ENCODE results near the gene SCGB3A1. TPM values are rescaled to one million over a fixed set of nuclear protein-coding genes. Genes with fewer than 3 reads are reported as not detected.

Gene SCGB3A1
- total RNA-seq, 1 experiment from 2014 or later: not detected

DNA sequence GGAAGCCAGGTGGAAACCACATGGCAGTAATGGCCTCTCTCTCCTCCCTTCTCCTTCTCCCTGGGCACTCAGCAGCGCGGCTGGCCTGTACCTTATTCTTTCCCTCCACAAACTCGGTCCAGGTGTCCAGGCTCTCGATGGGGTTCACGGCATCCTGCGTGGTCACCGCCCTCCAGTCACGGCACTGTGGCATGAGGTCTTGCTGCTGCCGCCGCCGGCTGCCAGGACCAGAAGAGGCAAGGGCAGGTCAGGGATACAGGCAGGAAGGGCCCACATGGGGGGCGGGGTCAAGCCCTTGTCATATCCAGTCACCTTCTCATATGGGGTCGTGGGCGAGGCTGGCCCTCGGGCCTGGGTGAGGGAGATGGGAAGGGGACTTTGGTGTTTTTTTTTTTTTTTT is 32.5 kb upstream of the SCGB3A1 start:
- Histone ChIP-seq H2AFZ (ENCODE audit: low read length) (no peak overlapping the region), H3F3A (ENCODE audit: low read length, unreplicated experiment) (no peaks in the 10 kb centered on the region), H3K79me2 (ENCODE audit: low read length) (no peaks in the 10 kb centered on the region), H3K27ac (ENCODE audit: low read length) (no peak overlapping the region), H3K9me3 (ENCODE audit: low read length) (no peaks in the 10 kb centered on the region), H3K9ac (ENCODE audit: low read length) (no peak overlapping the region), H4K20me1 (ENCODE audit: low read length) (no peaks in the 10 kb centered on the region), H3K4me1 (ENCODE audit: insufficient read depth, low read length) (no peaks in the 10 kb centered on the region), H3K27me3 (ENCODE audit: low read length) (peaks cover 22% of the 10 kb centered on the region), H3K9me2 (replicated peaks; ENCODE audit: low read length) (no peaks in the 10 kb centered on the region), H3K4me2 (ENCODE audit: low read length) (no peak overlapping the region), H3K36me3 (ENCODE audit: low read depth, low read length) (no peaks in the 10 kb centered on the region), H3K4me3 (ENCODE audit: low read length) (no peak overlapping the region)
- ChIA-PET CTCF (no interaction called here), POLR2A (ENCODE audit: unreplicated experiment) (no interaction called here)
- intact Hi-C loops (cut with micrococcal nuclease): no loop called here
- no peak for DNase-seq
- ATAC-seq: no peak
- TF ChIP-seq EZH2 (IDR thresholded peaks at IDR 0.05; ENCODE audit: low read length, unreplicated experiment) (no peak), EZH2phosphoT487 (IDR thresholded peaks at IDR 0.05; ENCODE audit: borderline replicate concordance, low read length) (no peak)
- TF ChIP-seq, protein P1, sequence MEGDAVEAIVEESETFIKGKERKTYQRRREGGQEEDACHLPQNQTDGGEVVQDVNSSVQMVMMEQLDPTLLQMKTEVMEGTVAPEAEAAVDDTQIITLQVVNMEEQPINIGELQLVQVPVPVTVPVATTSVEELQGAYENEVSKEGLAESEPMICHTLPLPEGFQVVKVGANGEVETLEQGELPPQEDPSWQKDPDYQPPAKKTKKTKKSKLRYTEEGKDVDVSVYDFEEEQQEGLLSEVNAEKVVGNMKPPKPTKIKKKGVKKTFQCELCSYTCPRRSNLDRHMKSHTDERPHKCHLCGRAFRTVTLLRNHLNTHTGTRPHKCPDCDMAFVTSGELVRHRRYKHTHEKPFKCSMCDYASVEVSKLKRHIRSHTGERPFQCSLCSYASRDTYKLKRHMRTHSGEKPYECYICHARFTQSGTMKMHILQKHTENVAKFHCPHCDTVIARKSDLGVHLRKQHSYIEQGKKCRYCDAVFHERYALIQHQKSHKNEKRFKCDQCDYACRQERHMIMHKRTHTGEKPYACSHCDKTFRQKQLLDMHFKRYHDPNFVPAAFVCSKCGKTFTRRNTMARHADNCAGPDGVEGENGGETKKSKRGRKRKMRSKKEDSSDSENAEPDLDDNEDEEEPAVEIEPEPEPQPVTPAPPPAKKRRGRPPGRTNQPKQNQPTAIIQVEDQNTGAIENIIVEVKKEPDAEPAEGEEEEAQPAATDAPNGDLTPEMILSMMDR (conservative IDR thresholded peaks at IDR 0.05; ENCODE audit: low read depth, low read length): no peak
- BruUV-seq (replicated peaks): no TSS peak

DNA sequence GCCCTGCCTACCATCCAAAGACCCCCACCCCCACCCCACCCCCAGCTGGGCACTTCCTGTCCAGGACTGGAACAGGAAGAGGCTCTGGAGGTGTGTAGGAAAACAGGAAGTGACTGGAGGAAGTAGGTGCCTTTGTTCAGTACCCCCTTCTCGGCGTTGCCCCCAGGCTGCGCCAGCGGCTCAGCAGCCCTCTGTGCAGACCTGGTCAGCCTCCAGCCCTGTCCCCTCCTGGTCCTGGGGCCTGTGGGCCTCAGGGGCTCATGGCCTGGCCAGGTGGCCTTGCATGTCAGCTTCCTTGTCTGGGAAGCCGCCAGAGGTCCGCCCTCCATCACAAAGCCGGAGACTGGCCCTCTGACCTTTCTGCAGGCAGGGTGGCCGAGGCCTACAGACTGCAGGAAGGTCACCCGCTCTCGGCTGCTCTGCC is 32.1 kb upstream of the SCGB3A1 start:
- no peaks in the 10 kb centered on the region for H3K4me1 ChIP-seq (ENCODE audit: insufficient read depth, low read length)
- H3F3A ChIP-seq (ENCODE audit: low read length, unreplicated experiment): no peaks in the 10 kb centered on the region
- no peak for ATAC-seq
- ChIA-PET CTCF (no interaction called here), POLR2A (ENCODE audit: unreplicated experiment) (no interaction called here)
- intact Hi-C loops (cut with micrococcal nuclease): no loop called here
- no peak for TF ChIP-seq EZH2phosphoT487 (IDR thresholded peaks at IDR 0.05; ENCODE audit: borderline replicate concordance, low read length)
- no peak for TF ChIP-seq EZH2 (IDR thresholded peaks at IDR 0.05; ENCODE audit: low read length, unreplicated experiment)
- TF ChIP-seq, protein P1 (conservative IDR thresholded peaks at IDR 0.05; ENCODE audit: low read depth, low read length): no peak
- no peaks in the 10 kb centered on the region for H3K9me2 ChIP-seq (replicated peaks; ENCODE audit: low read length)
- no peaks in the 10 kb centered on the region for H3K9me3 ChIP-seq (ENCODE audit: low read length)
- H3K36me3 ChIP-seq (ENCODE audit: low read depth, low read length): no peaks in the 10 kb centered on the region
- DNase-seq: no peak
- no peaks in the 10 kb centered on the region for H3K79me2 ChIP-seq (ENCODE audit: low read length)
- H2AFZ ChIP-seq (ENCODE audit: low read length): no peak overlapping the region
- no peak overlapping the region for H3K9ac ChIP-seq (ENCODE audit: low read length)
- no peak overlapping the region for H3K4me3 ChIP-seq (ENCODE audit: low read length)
- H3K27ac ChIP-seq (ENCODE audit: low read length): no peak overlapping the region
- no TSS peak for BruUV-seq (replicated peaks)
- H3K4me2 ChIP-seq (ENCODE audit: low read length): no peak overlapping the region
- peaks cover 26% of the 10 kb centered on the region for H3K27me3 ChIP-seq (ENCODE audit: low read length)
- H4K20me1 ChIP-seq (ENCODE audit: low read length): no peaks in the 10 kb centered on the region

DNA sequence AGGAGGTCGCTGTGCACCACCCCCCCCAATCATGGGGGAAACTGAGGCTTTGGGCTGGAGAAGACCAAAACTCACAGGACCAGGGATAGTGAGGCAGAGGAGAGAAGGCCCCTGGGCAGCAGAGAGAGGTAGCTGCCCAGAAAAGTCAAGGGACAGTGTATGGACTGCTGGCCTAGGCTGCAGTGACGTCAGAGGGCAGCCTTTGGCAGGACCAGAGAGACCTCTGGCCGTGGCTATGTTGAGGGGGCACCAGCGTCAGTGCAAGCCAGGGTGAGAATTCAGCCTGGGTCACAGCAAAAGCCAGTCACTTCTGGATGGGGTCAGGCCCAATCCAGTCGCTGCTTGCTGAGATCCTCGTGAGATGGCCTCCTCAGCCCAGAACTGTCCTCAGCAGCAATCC is 31.6 kb upstream of the SCGB3A1 start:
- ChIA-PET CTCF (no interaction called here), POLR2A (ENCODE audit: unreplicated experiment) (no interaction called here)
- ATAC-seq: no peak

More for the DNA sequence above, 31.6 kb upstream of the SCGB3A1 start:
- intact Hi-C loops (cut with micrococcal nuclease): no loop called here
- Histone ChIP-seq H3K9ac (ENCODE audit: low read length) (no peak overlapping the region), H3K9me2 (replicated peaks; ENCODE audit: low read length) (no peaks in the 10 kb centered on the region), H3F3A (ENCODE audit: low read length, unreplicated experiment) (no peaks in the 10 kb centered on the region), H3K4me2 (ENCODE audit: low read length) (no peak overlapping the region), H3K4me3 (ENCODE audit: low read length) (no peak overlapping the region), H3K4me1 (ENCODE audit: insufficient read depth, low read length) (no peaks in the 10 kb centered on the region), H3K36me3 (ENCODE audit: low read depth, low read length) (no peaks in the 10 kb centered on the region), H3K27me3 (ENCODE audit: low read length) (peaks cover 28% of the 10 kb centered on the region), H2AFZ (ENCODE audit: low read length) (no peak overlapping the region), H4K20me1 (ENCODE audit: low read length) (no peaks in the 10 kb centered on the region), H3K79me2 (ENCODE audit: low read length) (no peaks in the 10 kb centered on the region), H3K9me3 (ENCODE audit: low read length) (no peaks in the 10 kb centered on the region), H3K27ac (ENCODE audit: low read length) (no peak overlapping the region)
- TF ChIP-seq, protein P1 (conservative IDR thresholded peaks at IDR 0.05; ENCODE audit: low read depth, low read length): no peak
- no peak for TF ChIP-seq EZH2 (IDR thresholded peaks at IDR 0.05; ENCODE audit: low read length, unreplicated experiment)
- no peak for TF ChIP-seq EZH2phosphoT487 (IDR thresholded peaks at IDR 0.05; ENCODE audit: borderline replicate concordance, low read length)
- BruUV-seq (replicated peaks): no TSS peak
- no peak for DNase-seq
